ENCODE results near the gene TOB2.

DNA sequence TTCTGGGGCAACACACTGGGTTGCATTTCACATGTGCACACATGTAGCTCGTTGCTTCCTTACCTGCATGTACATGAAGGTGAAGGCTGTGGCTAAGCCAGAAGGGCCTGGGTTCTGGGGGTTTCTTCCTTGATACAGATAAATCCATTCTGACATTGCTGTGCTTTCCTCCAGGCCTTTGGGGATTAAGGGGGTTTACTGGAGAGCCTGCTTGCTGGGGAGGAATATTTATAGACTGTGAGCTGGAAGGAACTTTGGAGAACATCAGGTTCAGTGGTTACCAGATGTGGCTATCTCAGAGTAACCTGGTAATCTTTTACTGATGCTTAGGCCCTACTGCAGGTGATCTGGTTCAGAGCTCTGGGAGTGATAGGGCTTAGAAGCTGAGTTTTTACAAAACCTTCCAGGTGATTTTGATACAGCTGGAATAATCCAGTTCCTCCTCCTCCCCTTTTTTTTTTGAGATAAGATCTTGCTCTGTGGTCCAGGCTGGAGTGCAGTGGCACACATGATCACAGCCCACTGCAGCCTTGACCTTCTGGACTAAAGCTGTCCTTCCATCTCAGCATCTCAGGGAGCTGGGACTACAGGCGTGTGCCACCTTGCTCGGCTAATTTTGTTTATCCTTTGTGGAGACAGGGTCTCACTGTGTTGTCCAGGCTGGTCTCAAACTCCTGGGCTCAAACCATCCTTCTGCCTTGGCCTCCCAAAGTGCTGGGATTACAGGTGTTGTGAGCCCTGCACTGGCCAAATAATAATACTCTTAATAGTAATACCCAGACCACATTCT, 42.2 kb upstream of the TOB2 start:
- TF ChIP-seq EZH2phosphoT487 (IDR thresholded peaks at IDR 0.05; ENCODE audit: low read length) (no peak), EZH2 (optimal IDR thresholded peaks at IDR 0.05; ENCODE audit: low read depth, low read length) (no peak)
- TF ChIP-seq, protein P1, sequence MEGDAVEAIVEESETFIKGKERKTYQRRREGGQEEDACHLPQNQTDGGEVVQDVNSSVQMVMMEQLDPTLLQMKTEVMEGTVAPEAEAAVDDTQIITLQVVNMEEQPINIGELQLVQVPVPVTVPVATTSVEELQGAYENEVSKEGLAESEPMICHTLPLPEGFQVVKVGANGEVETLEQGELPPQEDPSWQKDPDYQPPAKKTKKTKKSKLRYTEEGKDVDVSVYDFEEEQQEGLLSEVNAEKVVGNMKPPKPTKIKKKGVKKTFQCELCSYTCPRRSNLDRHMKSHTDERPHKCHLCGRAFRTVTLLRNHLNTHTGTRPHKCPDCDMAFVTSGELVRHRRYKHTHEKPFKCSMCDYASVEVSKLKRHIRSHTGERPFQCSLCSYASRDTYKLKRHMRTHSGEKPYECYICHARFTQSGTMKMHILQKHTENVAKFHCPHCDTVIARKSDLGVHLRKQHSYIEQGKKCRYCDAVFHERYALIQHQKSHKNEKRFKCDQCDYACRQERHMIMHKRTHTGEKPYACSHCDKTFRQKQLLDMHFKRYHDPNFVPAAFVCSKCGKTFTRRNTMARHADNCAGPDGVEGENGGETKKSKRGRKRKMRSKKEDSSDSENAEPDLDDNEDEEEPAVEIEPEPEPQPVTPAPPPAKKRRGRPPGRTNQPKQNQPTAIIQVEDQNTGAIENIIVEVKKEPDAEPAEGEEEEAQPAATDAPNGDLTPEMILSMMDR (IDR thresholded peaks at IDR 0.05; ENCODE audit: low read length), result no peak
